K562 (cell line): ENCODE data around the gene TCEAL9. TPM values are rescaled to one million over a fixed set of nuclear protein-coding genes. Genes with fewer than 3 reads are reported as not detected.

Source experiments
- ATAC-seq: fragments of 200-7000 bp; cut with Tn5 transposase; 3 replicates; pipeline ENCODE4 v1.9.1; 2020; ENCODE audit warnings: moderate library complexity
- BruUV-seq: library from RNA; stranded (reverse); fragments of 400-500 nt; replicated peaks from 2 replicates; lab custom pipeline; 2021; lab: Mats Ljungman, UMichigan
- CTCF ChIA-PET: fragments of 300-600 bp; formaldehyde crosslinking; extraction: SDS; loops from one replicate; lab custom pipeline; 2021; ENCODE audit warnings: low intra/inter-chr PET ratio; lab: Yijun Ruan, JAX
- POLR2A ChIA-PET: fragments of 300-600, 350-650 bp; sonication (Branson Sonifier 250); formaldehyde crosslinking; extraction: SDS; loops from one replicate; lab custom pipeline; 2021; ENCODE audit warnings: antibody characterized with exemption, inconsistent platforms; lab: Yijun Ruan, JAX
- DNase-seq, 4 experiments: peaks; one replicate each; pipeline versions ENCODE4 v3.0.0 to v3.0.0-alpha.2; 2011 to 2018; ENCODE audit warnings: low spot score in 3 of 4, mixed read lengths in 3 of 4; ENCODE audit errors: extremely low read depth in 1 of 4
- FAIRE-seq: peaks from 2 replicates; lab custom pipeline; 2011; peaks lifted over from hg19 to GRCh38; lab: Jason Lieb, UNC
- H2AFZ ChIP-seq: 2 replicates; pipeline ENCODE4 v1.6.0; 2011; ENCODE audit warnings: low read depth, low read length, control low read depth, inconsistent platforms
- H3K27ac ChIP-seq: fragments of 200-600 bp; 3 replicates; pipeline ENCODE4 v1.8.0; 2011; ENCODE audit warnings: low read depth, mild to moderate bottlenecking, control low read depth, inconsistent platforms, low read length, moderate library complexity, mixed read lengths; ENCODE audit errors: extremely low read depth
- H3K27me3 ChIP-seq, 2 experiments: fragments of 300-600 bp in 1 of 2; 2 replicates in 1 of 2; 3 replicates in 1 of 2; pipeline versions ENCODE4 v1.6.0 to v1.8.0; 2011; ENCODE audit warnings: inconsistent platforms in 2 of 2, low read length in 2 of 2, mild to moderate bottlenecking in 1 of 2, mixed read lengths in 1 of 2, moderate library complexity in 1 of 2; ENCODE audit not compliant: control insufficient read depth in 2 of 2, insufficient read depth in 2 of 2
- H3K36me3 ChIP-seq: fragments of 300-600 bp; 3 replicates; pipeline ENCODE4 v1.8.0; 2011; ENCODE audit warnings: mild to moderate bottlenecking, low read length, inconsistent platforms; ENCODE audit not compliant: control insufficient read depth, insufficient read depth
- H3K4me1 ChIP-seq, 2 experiments: fragments of 200-600 bp in 1 of 2; replicated peaks in 1 of 2; 2 replicates in 1 of 2; 3 replicates in 1 of 2; pipeline versions ENCODE4 v1.5.1 to v1.8.0; 2011; ENCODE audit warnings: inconsistent platforms in 2 of 2, low read length in 2 of 2, mild to moderate bottlenecking in 1 of 2, mixed read lengths in 1 of 2, moderate library complexity in 1 of 2; ENCODE audit not compliant: control insufficient read depth in 2 of 2, insufficient read depth in 2 of 2
- H3K4me2 ChIP-seq: 2 replicates; pipeline ENCODE4 v1.6.1; 2011; ENCODE audit warnings: low read length, control low read depth, inconsistent platforms, mixed read lengths; ENCODE audit not compliant: insufficient read depth
- H3K4me3 ChIP-seq: fragments of 200-600 bp; sonication (generic), shearing (Covaris generic); 2 replicates; pipeline ENCODE4 v1.5.1; 2016; ENCODE audit warnings: control low read depth, inconsistent platforms
- H3K79me2 ChIP-seq: fragments of 200-600 bp; 3 replicates; pipeline ENCODE4 v1.8.0; 2011; ENCODE audit warnings: low read length, inconsistent platforms; ENCODE audit not compliant: control insufficient read depth, insufficient read depth
- H3K9ac ChIP-seq, 2 experiments: 2 replicates each; pipeline versions ENCODE4 v1.6.0 to v1.6.1; 2011; ENCODE audit warnings: low read depth in 2 of 2, low read length in 2 of 2, control low read depth in 1 of 2, inconsistent platforms in 1 of 2, mild to moderate bottlenecking in 1 of 2, mixed read lengths in 1 of 2; ENCODE audit not compliant: insufficient read depth in 1 of 2
- H3K9me1 ChIP-seq: one replicate; pipeline ENCODE4 v1.6.0; 2011; ENCODE audit warnings: inconsistent platforms, mild to moderate bottlenecking, low read length, moderate library complexity; ENCODE audit not compliant: control insufficient read depth, insufficient read depth
- H3K9me3 ChIP-seq: replicated peaks from 2 replicates; pipeline ENCODE4 v1.5.1; 2011; ENCODE audit warnings: low read depth, low read length, inconsistent platforms; ENCODE audit not compliant: control insufficient read depth, insufficient read depth
- H4K20me1 ChIP-seq: replicated peaks from 2 replicates; pipeline ENCODE4 v1.6.1; 2011; ENCODE audit warnings: low read length, inconsistent platforms, mixed read lengths; ENCODE audit not compliant: control insufficient read depth, insufficient read depth
- BDP1 ChIP-seq: IDR thresholded peaks from 3 replicates; pipeline ENCODE4 v1.6.1; 2011; ENCODE audit not compliant: insufficient read length, insufficient read depth
- BRF1 ChIP-seq: IDR thresholded peaks from 3 replicates; pipeline ENCODE4 v1.6.1; 2011; ENCODE audit warnings: borderline replicate concordance, mild to moderate bottlenecking; ENCODE audit not compliant: insufficient read length; ENCODE audit errors: extremely low read depth
- DNMT1 ChIP-seq: fragments of 450-650 bp; IDR thresholded peaks from 2 replicates; pipeline ENCODE4 v1.6.1; 2016; ENCODE audit warnings: antibody characterized with exemption, mild to moderate bottlenecking
- FOXK2 ChIP-seq, 2 experiments: fragments of 450-650 bp; IDR thresholded peaks in 1 of 2; conservative IDR thresholded peaks in 1 of 2; 2 replicates each; pipeline ENCODE4 v1.6.1; 2016; ENCODE audit warnings: low read depth in 2 of 2, mild to moderate bottlenecking in 1 of 2
- NCOR1 ChIP-seq: fragments of 450-650 bp; IDR thresholded peaks from 2 replicates; pipeline ENCODE4 v1.6.1; 2016; ENCODE audit warnings: mild to moderate bottlenecking, moderate library complexity
- POLR2A ChIP-seq: fragments of 450-650 bp; conservative IDR thresholded peaks from 2 replicates; pipeline ENCODE4 v1.6.1; 2016
- SMARCB1 ChIP-seq: IDR thresholded peaks from 2 replicates; pipeline ENCODE4 v1.6.1; 2011; ENCODE audit warnings: improper control_type of control experiment, low read depth; ENCODE audit not compliant: insufficient read length
- TEAD1 ChIP-seq, 2 experiments: fragments of 450-650 bp in 1 of 2; sonication (generic) in 1 of 2; formaldehyde crosslinking; IDR thresholded peaks; 2 replicates each; pipeline versions ENCODE4 v1.4.0 to v1.8.0; 2020 to 2022; ENCODE audit warnings: mild to moderate bottlenecking in 2 of 2, missing genetic modification reagents in 1 of 2
- ZHX1 ChIP-seq: fragments of 150-350 bp; conservative IDR thresholded peaks from 2 replicates; pipeline ENCODE4 v1.6.1; 2014; ENCODE audit warnings: low read length
- ZKSCAN1 ChIP-seq: fragments of 150-350 bp; IDR thresholded peaks from 2 replicates; pipeline ENCODE4 v1.6.1; 2016; ENCODE audit warnings: low read depth, low read length
- ZNF316 ChIP-seq: fragments of 450-650 bp; IDR thresholded peaks from 2 replicates; pipeline ENCODE4 v1.6.1; 2016
- ZNF408 ChIP-seq: fragments of 250-450 bp; sonication (Bioruptor Pico); IDR thresholded peaks from 2 replicates; pipeline ENCODE4 v1.4.0; 2020; ENCODE audit warnings: low read depth, mild to moderate bottlenecking, moderate library complexity
- ZNF589 ChIP-seq: fragments of 200-800 bp; sonication (Bioruptor generic); IDR thresholded peaks from 2 replicates; pipeline ENCODE4 v1.6.1; 2016; ENCODE audit warnings: low read depth, missing genetic modification characterization, missing compliant biosample characterization
- WGBS: fragments of 100-300 bp; shearing (Covaris generic); methylation state at CpG from one replicate; pipeline ENCODE4 v1.1.6; 2016; ENCODE audit warnings: low coverage, mixed read lengths; ENCODE audit not compliant: insufficient coverage; ENCODE audit errors: missing lambda C conversion rate; 5-methylcytosine and 5-hydroxymethylcytosine counted together
- in situ Hi-C: fragments of 300-500 bp; cut with MboI; formaldehyde crosslinking; loops from 4 replicates; pipeline ENCODE4 v1.15.0; 2018; ENCODE audit warnings: inconsistent platforms, mixed read lengths
- intact Hi-C: fragments of 100-400 bp; cut with micrococcal nuclease; formaldehyde crosslinking; loops from 2 replicates; pipeline ENCODE4 v1.14.2; 2022
- polyA plus RNA-seq, 8 experiments: library from polyadenylated mRNA; depleted of rRNA in 4 of 8; stranded (reverse) in 5 of 8; unstranded in 3 of 8; fragments of >200 nt; fragmentation: Nextera tagmentation in 2 of 8; fragmentation: Illumina TruSeq in 1 of 8; extraction: Ambion mirVana in 2 of 8; extraction: Trizol in 1 of 8; gene quantifications; 2 replicates each; pipeline versions ENCODE4 v1.2.1 to v1.2.3, GENCODE V29; 2011 to 2014; ENCODE audit warnings: inconsistent platforms in 1 of 8, missing spikeins in 1 of 8
- total RNA-seq, 7 experiments: library from RNA; depleted of rRNA in 6 of 7; stranded (reverse); fragments of >200 nt in 6 of 7; fragmentation: Illumina TruSeq in 2 of 7; extraction: Trizol in 2 of 7; gene quantifications; 2 replicates each; pipeline versions ENCODE4 v1.2.1 to v1.2.3, GENCODE V29; 2011 to 2021; ENCODE audit warnings: low replicate concordance in 1 of 7

Gene TCEAL9
- total and polyA plus RNA-seq, 9 of the 15 experiments (the other 6 are each of a cell fraction or from before 2014, with no cell fraction given) = 16.2 to 106 (median 69.6) TPM

DNA sequence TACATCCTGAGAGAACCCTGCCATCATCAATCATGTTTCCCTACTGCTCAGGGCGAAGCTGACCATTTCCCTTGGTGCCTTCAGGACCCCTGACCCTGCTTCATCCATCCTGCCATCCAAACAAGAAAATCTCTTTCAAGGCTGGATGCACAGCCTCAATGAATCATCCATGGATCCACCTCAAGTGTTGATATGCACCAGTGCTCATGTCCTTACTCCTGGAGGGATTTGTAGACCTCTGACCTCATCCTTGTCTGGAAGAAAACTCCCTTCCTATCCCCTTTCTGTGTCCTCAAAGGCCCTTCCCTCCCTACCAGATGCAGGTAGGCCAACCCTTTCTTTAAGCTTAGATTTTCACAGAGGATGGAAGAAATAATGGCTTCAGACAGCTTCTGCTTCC, 44.6 kb downstream of the TCEAL9 start:
- in situ Hi-C loops (no loop called here), intact Hi-C loops (no loop called here)
- Histone ChIP-seq H3K9ac (no peak overlapping the region), H3K4me1 (peaks cover 0 to 15% of the 10 kb centered on the region in 2 experiments; a peak in 4 of 5 replicates), H3K9me1 (no peaks in the 10 kb centered on the region), H3K27ac (no peak overlapping the region), H3K79me2 (no peaks in the 10 kb centered on the region), H4K20me1 (no peaks in the 10 kb centered on the region), H3K4me3 (no peak overlapping the region), H2AFZ (no peak overlapping the region), H3K36me3 (no peaks in the 10 kb centered on the region), H3K9me3 (no peaks in the 10 kb centered on the region), H3K4me2 (no peak overlapping the region), H3K27me3 (no peaks in the 10 kb centered on the region)
- no TSS peak for BruUV-seq
- ATAC-seq (no peak), FAIRE-seq (no peak), DNase-seq (no peak)
- ChIA-PET POLR2A (no interaction called here), CTCF (no interaction called here)
- 50% methylated on average over 1 of the region's 1 CpG for WGBS
- TF ChIP-seq ZKSCAN1 (no peak), ZHX1 (no peak), ZNF408 (CRISPR knock-in tag) (no peak), POLR2A (no peak), BRF1 (no peak), ZNF589 (CRISPR knock-in tag) (no peak), ZNF316 (no peak), NCOR1 (no peak), BDP1 (no peak), TEAD1 (CRISPR knock-in tag; IDR thresholded peaks at IDR 0.05) (no peak), FOXK2 (conservative IDR thresholded peaks at IDR 0.05 in 1 of 2, IDR thresholded peaks at IDR 0.05 in 1 of 2; ENCODE audit: low read depth in 2 of 2) (no peak), SMARCB1 (no peak), DNMT1 (no peak)
